Stromal cell of bone marrow (primary cell): ENCODE data around the gene CLDN8.

Experiments used
- DNase-seq: peaks from one replicate; pipeline ENCODE4 v3.0.0-alpha.2; 2012; ENCODE audit warnings: low read depth

CLDN8 gene

DNA sequence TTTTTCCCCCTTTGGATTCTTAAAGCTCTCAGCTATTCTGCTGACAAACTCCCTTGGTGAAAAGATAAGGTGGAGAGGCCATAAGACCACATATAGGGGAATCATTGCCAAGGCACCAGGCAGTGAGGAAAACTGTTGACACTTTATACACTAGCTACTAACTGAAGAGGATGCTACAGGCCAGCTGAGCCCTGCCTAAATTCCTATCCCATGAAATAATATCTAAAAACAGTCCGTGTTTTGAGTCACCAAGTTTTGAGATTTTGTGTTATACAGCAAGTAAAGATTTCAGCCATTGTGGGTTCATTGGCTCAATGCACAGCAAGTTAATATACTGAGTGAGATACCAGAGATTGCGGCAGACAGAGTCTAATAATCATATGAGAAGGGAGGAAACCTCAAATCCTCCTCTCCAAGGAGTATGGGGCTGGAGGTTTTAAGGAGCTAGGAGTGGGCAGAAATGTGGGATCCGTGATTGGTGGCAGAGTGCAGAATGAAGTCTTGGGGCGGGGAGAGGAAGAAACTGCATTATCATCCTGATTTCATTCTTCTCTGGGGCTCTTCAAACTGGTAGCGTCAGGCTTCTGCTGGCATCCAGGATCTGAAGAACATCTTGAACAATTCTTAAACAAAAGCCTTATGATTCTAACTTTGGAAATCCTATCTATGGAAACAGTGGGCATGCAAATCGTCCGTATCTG, 9.2 kb downstream of the CLDN8 start:
- no peak for DNase-seq

DNA sequence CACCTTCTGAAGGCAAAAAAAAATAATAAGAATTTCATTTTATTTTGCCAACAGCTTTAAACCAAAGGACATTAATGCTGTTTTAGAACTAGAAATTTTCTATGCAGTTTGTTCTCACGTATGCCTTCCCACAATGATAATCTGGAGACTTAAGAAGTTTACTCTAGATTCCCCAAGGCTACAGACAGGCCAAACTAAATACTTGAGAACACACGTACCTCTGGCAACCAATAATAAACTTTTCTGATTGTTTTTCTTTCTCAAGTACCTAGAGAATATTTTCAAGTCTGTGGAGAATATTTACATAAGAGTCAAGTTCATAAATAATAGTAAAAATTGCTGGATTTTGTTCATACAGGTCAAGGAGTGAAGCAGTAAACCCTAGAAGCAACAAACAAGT, 15.9 kb downstream of the CLDN8 start:
- DNase-seq, result no peak

DNA sequence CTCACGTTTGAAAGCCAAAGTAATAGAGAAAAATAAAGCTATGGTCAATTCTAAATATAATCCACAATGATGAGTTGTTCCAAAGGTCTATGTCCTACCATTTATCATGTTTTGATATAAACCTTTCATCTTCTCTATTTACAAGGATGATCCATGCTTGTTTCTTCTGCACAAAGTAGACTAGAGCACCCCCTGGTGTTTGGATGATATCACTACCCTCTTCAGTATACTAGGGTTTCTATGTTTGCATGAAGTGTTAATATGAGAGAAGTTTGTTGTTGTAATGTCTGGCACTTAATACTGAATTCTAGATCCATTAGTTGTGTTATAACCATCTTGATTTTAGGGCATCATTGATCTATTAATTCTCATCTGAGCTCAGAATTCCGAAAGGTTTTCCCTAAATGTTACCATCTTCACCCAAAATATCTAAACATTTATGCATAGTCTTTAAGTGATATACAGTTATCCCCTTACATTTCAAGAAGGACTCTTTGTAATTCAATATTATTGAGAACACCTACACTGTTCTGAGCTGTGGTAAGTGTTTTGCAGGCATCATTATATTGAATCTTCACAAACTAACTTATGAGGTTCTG, 21.1 kb downstream of the CLDN8 start:
- DNase-seq, result no peak

DNA sequence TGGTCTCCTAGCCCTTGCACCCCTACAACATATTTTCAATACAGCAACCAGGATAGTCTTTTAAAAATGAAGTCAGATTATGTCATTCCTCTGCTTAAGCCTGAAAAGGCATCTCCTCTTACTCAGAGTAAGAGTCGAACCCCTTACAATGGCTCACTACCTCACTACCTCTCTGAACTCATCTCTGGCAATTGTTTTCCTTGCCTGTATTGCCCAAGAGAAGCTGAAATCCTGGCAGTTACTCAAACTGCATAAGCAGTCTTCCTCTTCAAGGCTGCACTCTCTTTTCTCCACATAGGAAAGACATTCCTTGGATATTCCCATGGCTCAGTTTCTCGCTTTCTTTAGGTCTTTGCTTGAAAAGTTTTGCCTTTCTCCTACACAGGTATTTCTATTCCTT, 22.7 kb downstream of the CLDN8 start:
- DNase-seq, result no peak

DNA sequence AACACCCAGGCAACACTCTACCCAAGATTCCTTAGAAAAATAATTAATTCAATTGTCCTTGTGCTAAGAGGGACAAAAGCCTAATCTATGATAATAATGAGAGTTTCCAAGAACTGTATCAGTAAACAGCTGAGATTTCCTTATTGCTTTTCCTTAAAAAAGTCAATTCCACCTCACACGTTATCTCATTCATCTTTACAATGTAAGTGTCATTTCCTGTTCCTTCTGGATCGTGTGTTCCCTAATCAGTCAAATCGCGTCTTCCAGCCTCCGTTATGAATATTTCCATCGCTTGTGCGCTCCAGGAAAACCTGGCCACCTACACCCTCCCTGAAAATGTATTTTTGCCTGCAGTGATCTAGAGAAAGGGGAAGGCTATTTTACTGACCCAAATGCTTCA, 25.3 kb downstream of the CLDN8 start:
- DNase-seq, result no peak

DNA sequence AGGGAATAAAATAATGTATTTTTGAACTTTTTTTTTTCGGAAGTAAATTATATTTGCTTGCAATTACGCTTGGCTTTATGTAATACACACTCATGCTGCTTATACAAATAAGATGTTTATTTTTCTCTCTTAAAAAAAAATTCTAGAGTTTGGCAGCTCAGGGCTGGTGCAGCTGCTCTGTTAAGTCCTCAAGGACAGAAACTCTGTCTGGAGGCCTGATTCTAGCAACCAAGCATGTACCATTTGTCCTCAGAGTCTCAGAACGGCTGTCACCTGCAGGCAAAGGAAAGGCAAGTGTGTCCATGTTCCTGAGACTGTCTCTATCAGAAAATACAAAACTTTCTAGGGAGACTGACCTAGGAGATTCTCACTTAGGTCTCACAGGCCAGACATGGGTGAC, 26.1 kb downstream of the CLDN8 start:
- DNase-seq, result no peak

DNA sequence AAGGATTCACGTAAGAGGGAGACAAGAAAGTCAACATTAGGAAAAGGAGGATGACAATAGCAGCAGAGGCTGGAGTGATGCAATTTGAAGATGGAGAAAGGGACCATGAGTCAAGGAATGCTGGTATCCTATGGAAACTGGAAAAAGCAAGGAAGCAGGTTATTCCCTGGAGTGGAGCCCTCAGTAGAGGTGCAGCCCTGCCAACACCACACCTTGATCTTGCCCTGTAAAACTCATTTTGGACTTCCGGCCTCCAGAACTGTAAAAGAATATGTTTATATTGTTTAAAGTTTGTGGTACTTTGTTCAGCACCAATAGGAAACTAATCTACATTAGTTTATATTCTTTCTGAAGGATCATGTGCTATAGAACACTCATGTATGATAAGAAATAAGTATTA, 29.7 kb downstream of the CLDN8 start:
- no peak for DNase-seq

DNA sequence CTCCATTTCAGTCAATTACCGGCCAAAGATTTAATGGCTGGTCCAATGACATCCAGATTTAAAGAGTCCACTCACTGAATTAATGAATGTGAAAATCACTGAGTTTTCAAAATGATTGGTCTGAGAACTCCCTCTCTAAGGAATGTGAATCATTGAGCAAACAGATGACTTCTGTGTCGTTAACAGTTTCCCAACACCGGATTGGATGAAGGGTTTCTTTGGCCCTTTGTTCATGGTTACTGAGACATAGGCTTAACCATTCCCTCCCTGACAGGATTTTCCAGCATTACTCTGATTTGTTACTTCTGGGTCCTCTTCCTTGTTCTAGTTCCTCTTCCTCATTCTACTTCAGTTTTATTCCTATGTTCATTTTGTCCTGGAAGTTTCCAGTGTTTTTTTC, 47.8 kb downstream of the CLDN8 start:
- DNase-seq, result no peak

DNA sequence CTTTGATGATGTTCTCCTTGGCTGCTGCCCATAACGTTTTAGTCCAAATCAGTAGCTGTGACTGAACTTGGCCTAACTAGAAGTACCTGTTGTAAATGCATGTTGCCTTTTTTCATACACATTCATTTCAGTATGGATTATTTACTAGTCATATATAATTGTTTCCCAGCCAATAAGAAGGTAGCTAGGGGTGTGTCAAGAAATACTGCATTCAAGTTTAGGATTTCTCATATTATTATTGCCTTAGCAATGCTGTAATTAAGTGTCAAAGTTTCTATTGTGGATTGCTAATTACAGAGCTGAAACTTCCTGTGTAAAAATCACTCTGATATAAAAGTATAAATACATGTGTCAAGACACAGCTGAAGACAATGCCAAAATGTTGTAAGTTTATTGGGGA, 49.2 kb downstream of the CLDN8 start, which contains the start of gene CLDN17:
Gene CLDN17, minus strand, starts transcription at position 101 of the 400 bp plus-strand sequence. CDS start 188 bp downstream, outside the sequence.
- no peak for DNase-seq

DNA sequence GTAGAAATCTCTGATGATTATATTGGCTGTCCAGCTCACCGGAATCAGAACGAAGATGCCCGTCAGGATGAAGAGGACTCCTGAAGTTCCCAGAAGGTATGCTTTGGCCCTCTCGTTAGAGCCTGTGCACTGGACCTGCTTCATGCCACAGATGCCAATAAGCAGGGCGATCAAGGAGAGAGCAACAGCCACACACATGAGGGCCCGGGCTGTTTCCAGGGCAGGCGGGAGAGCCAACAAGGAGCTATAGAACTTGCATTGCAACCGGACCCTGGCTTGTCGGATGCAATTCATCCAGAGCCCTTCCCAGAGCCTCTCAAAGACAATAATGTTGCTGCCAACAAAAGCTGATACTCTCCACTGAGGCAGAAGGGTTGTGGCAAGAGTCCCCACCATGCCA, 49.7 kb downstream of the CLDN8 start:
- DNase-seq, result no peak

DNA sequence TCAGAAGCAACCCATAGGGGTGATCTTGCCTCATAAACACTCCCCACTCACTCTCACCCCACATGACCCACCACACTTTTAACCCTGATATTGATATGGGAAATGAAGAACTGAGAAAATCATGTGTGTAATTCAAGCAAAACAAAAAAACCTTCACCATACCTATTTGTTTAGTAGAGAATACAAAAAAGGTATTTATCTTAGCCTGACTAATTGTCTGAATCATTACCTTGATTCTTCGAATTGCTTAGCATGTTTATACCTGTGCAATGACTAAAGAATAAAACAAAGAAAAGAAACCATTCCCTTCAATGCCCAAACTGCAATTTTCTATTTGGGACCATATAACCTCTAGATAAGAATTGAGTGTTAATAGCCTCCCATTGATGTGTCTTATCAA, 51.1 kb downstream of the CLDN8 start:
- DNase-seq, result no peak
